Suprapubic skin (tissue), 3 donors: Measurements from ENCODE around the gene GATA3.

Source experiments
- CTCF ChIP-seq, 2 donors: fragments of 200-600 bp in 1 of 2; fragments of 450-650 bp in 1 of 2; sonication (generic) in 1 of 2; IDR thresholded peaks; one replicate each; pipeline ENCODE4 v1.5.1; 2016 to 2019; ENCODE audit warnings: antibody characterized with exemption in 2 of 2, mild to moderate bottlenecking in 1 of 2, moderate library complexity in 1 of 2
- EP300 ChIP-seq: sonication (generic); formaldehyde crosslinking; IDR thresholded peaks from one replicate; pipeline ENCODE4 v1.6.1; 2017; ENCODE audit warnings: antibody characterized with exemption

- TF ChIP-seq CTCF (IDR thresholded peaks at IDR 0.05) (no peak), EP300 (no peak)
Observed at GRCh38 chr10:8036506-8037198, 17.8 kb upstream of the GATA3 start.
